Fibroblast of skin of left quadriceps (primary cell): ENCODE results near the gene PLCG2.

Experiments
- DNase-seq, 2 experiments: peaks; one replicate each; pipeline ENCODE4 v3.0.0-alpha.2; 2013; ENCODE audit warnings: low read depth in 2 of 2

Gene PLCG2

GRCh38 chr16:81843683-81844082 lies 64.6 kb downstream of the PLCG2 start:
- DNase-seq, result no peak

DNA sequence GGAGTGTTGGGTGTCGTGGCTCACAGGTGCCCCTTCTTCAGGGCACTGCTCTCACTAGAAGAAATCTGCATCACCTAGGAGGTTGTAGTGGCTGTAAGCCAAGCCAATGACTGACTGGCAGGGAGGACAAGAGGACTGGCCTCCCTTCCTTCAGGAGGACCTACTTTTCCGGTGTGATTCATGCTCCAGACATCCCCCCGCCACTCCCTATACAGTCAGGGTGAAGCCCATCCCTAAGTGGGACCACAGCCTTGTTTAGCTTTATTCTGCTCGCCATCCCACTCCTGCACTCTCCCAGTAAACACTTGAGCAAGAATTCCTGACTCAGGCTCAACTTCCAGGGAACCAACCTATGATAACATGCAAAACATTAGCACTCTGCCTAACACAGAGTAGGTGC lies 67.0 kb downstream of the PLCG2 start:
- no peak for DNase-seq

GRCh38 chr16:81848306-81848853 lies 69.3 kb downstream of the PLCG2 start:
- no peak for DNase-seq

DNA sequence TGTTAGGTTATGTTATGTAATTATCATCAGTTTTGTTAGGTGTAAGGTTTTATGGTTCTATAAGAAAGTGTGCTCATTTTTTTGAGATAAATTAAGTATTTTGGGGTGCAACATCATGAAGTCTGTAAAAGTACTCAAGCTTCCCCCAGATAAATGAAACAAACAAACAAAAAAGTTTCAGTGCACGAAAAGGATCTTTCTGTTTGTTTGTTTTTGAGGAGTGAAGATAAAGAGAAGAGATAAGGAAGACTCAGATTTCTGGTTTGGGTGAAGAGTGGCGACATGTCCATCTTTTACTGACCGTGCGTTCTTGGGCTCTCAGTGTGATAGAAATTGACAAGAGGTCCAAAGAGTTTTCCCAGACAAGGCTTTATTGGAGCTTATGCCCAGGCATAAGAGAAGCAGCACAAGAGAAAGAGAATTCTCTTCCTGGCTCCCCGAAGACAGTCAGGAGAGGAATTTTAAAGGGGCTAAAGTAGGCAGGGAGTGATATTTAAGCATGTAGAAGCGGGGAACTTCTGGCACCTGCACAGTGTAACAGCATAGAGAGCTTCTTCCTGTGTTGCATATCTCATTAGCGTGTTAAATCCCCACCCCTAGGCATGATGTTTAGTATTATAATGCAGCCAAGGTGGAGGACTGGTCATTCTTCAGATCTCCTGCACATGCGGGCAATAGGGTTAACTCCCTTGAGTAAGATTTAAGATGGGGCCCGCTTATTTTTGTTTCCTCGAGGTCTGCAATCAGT lies 71.3 kb downstream of the PLCG2 start:
- no peak for DNase-seq

DNA sequence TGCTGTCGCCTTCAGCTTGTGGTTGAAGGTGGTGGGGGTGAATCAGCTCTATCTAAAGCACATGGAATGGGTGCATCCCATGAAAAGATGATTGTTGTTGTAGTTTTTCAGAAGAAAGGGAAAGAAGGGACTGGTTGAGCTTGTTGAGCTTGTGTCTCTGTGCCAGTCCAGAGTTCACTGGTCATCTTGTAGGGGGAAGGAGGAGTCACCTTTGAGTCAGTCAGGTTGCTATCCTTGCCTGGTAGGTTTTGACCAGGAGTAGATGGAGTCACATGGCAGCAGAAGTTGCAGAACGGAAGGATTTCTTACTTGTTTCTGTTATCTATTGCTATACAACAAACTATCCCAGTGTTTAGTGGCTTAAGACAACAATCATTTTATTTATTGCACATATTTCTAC lies 73.3 kb downstream of the PLCG2 start:
- no peak for DNase-seq

GRCh38 chr16:81855552-81856153 lies 76.6 kb downstream of the PLCG2 start:
- DNase-seq, result no peak

- no peak for DNase-seq
Observed at GRCh38 chr16:81860287-81861266, 81.5 kb downstream of the PLCG2 start.

GRCh38 chr16:81861503-81861902 lies 82.4 kb downstream of the PLCG2 start:
- no peak for DNase-seq

GRCh38 chr16:81861915-81862314 lies 82.8 kb downstream of the PLCG2 start:
- no peak for DNase-seq

GRCh38 chr16:81863630-81864352 lies 84.7 kb downstream of the PLCG2 start:
- DNase-seq, result no peak

DNA sequence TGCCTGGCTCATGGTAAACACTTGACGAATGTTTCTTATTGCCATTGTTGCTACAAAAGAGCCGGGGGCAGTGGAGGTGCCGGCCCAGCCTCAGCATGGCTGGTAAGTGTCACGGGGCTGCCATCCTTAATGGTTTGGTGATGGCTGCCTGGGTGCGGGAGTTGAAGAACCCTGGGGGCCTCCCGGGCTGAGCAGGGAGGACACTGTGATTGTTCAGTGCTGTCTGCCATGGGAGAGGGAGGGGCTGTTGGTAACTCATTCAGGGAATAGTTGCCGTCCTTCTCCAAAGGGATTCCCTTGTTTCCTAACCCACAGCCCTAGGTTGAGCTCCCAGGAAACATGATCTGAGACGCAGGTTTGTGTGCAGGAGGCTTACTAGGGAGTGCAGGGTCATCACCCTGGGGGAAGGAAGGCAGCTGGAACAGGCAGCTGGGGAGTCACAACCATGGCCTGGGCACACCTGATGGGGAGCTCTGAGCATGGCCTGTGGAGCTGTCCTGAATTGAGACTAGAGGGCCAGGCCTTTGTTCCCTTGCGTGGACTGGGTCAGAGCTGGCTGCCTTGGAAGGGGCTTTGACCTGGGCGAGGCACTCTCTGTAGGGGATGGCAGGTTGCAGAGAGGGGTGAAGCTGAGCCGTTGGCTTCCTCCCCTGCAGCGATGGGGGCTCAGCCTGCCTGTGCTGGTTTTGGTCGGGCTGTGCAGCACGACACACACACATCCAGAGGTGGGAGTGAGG lies 85.7 kb downstream of the PLCG2 start:
- no peak for DNase-seq

DNA sequence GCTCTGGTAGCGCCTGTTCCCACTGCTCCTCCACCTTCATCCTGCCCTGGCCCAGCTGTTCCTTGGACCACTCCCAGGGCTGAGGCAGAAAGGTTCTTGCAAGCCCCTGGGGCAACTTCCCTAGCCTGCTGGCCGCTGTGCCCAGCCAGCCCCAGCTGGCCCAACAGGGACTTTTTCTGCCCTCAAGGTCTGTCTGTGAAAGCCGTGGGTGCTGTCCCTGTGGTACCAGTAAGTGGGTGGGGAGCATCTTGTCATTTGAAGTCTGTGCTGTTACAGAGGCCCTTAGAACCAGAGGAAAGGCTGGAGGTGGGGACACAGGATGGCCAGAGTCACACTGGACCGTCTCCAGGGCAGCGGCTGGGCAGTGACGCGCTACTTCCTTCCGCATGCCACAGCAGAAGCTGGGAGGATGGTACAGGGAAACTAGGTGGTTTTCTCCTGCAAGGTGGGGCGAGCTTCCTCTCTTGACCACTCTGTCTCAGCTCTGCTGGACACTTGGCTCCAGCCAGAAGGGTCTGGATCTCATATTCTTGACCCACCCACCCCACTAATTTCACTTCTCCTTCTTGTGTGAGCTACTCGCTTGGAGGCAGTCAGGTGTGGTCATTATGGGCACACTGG lies 87.8 kb downstream of the PLCG2 start:
- DNase-seq, result no peak

- DNase-seq, result no peak
Observed at GRCh38 chr16:81868057-81868748, 89.1 kb downstream of the PLCG2 start.

- DNase-seq, result no peak
Observed at GRCh38 chr16:81869326-81869725, 90.2 kb downstream of the PLCG2 start.

DNA sequence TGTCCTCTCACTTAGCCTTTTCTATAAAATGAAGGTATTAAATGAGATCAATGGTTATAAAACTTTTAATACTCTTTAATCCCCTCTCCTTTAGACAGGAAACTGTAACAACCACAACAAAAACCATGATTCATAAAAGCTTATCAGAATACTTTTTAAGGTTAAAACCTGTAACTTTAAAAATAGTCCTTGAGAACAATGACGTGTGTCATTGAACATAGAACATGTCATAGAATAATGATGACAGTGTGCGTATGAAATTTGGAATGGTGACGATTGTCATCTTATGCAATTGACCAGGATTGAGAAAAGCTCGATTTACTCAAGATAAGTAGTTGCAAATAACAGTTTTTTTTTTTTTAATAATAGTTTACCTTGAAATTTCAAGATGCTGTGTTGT lies 94.1 kb downstream of the PLCG2 start:
- no peak for DNase-seq

DNA sequence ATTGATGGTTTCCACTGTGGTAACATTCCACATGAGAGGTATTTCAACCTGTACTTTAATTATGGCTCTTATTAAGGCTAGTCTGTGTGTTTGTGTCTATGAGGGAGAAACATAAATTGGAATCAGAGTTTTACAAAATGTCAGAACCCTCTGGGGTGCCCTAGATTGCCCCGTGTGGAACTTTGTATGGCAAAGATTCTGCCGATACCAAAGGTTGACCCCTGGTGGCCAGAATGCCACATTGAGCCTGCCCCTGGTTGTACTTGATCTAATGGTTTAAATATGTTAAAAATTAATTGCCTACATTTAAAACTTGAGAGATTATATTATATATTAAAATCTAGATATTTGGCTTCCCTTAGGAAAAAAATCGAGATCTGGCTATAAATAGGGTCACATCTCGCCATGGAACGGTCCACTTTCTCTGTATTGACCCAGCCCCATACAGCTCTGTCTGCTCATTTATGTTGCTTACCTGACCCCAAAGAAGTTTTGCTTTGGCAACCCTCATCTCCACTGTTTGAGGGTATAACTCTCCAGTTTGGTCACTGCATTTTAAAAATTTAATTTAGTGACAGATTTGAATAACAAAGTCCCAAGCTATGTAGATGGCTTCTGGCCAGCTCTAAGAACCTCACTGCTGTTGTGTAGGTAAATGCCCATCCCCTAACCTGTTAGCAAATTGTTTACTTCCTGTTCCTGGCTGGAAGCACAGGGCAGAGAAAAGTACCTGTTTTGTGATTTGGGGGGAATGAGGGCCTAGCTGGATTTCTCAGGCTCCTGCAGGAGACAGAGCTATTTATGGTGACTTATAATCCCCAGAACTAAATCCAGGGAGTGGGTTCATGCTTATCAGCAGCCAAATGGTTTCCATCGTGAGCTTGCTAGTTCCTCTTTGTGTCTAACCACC lies 95.0 kb downstream of the PLCG2 start:
- DNase-seq, result peak; percentile 4 to 10

- no peak for DNase-seq
Observed at GRCh38 chr16:81875461-81875860, 96.4 kb downstream of the PLCG2 start.

GRCh38 chr16:81876273-81876900 lies 97.3 kb downstream of the PLCG2 start:
- DNase-seq, result no peak
